ENCODE measurements around the gene IGFL3. TPM values are rescaled to one million over a fixed set of nuclear protein-coding genes. Genes with fewer than 3 reads are reported as not detected.

The IGFL3 gene
- total and polyA plus RNA-seq, 2 of the 13 experiments (the other 11 are each of a cell fraction or from before 2014, with no cell fraction given): not detected

DNA sequence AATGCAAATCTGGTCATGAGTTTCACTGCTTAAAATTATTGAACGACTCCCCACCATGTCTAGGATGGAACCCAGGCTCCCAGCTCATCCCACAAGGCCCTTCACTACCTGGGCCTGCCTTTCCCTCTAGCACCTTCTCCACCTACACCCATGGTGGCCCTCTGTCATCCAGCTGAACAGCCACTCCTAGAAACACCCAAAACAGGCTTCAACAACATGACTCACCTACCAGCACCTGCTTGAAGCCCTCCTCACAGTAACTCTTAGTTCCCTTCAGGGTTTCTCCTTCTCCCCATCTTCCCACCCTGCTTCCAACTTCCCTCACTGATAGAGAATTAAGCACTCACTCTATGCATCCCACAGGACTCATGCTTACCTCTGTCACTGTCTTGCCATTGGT is 16.9 kb upstream of the IGFL3 start (continued):
- TF ChIP-seq, protein P1, sequence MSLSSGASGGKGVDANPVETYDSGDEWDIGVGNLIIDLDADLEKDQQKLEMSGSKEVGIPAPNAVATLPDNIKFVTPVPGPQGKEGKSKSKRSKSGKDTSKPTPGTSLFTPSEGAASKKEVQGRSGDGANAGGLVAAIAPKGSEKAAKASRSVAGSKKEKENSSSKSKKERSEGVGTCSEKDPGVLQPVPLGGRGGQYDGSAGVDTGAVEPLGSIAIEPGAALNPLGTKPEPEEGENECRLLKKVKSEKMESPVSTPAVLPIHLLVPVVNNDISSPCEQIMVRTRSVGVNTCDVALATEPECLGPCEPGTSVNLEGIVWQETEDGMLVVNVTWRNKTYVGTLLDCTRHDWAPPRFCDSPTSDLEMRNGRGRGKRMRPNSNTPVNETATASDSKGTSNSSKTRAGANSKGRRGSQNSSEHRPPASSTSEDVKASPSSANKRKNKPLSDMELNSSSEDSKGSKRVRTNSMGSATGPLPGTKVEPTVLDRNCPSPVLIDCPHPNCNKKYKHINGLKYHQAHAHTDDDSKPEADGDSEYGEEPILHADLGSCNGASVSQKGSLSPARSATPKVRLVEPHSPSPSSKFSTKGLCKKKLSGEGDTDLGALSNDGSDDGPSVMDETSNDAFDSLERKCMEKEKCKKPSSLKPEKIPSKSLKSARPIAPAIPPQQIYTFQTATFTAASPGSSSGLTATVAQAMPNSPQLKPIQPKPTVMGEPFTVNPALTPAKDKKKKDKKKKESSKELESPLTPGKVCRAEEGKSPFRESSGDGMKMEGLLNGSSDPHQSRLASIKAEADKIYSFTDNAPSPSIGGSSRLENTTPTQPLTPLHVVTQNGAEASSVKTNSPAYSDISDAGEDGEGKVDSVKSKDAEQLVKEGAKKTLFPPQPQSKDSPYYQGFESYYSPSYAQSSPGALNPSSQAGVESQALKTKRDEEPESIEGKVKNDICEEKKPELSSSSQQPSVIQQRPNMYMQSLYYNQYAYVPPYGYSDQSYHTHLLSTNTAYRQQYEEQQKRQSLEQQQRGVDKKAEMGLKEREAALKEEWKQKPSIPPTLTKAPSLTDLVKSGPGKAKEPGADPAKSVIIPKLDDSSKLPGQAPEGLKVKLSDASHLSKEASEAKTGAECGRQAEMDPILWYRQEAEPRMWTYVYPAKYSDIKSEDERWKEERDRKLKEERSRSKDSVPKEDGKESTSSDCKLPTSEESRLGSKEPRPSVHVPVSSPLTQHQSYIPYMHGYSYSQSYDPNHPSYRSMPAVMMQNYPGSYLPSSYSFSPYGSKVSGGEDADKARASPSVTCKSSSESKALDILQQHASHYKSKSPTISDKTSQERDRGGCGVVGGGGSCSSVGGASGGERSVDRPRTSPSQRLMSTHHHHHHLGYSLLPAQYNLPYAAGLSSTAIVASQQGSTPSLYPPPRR (CRISPR knock-in tag; IDR thresholded peaks at IDR 0.05; ENCODE audit: borderline replicate concordance): no peak
- TF ChIP-seq FOXA1 (IDR thresholded peaks at IDR 0.05): no peak
- no peak for TF ChIP-seq FOXA1 (CRISPR knock-in tag; IDR thresholded peaks at IDR 0.05)

DNA sequence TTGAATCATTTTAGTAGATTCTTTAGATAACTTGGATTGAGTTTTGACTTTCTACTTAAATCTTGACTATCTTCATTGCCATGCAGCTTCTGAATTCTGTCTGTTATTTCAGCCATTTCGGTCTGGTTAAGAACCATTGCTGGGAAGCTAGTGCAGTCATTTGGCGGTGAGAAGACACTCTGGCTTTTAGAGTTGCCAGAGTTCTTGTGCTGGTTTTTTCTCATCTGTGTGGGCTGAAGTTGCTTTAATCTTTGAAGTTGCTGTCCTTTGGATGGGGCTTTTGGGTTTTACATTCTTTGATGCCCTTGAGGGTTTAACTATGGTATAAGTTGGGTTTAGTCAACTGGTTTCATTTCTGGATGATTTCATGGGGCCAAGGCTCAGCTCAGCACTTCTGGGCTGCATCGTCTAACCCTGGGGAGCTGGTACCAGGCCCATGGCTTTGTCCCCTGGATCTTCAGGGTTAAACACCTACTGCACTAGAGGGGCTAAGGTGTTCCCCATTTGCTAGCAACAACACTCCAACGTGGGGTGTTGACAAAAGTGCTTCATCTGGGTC is 13.5 kb upstream of the IGFL3 start:
- Histone ChIP-seq H3K9ac (ENCODE audit: insufficient read depth, low read depth, low read length) (no peak overlapping the region), H3K27ac (ENCODE audit: extremely low read length, insufficient read depth, low read length) (no peak overlapping the region), H2AFZ (ENCODE audit: low read length) (no peak overlapping the region), H3K4me2 (ENCODE audit: low read depth, low read length) (no peak overlapping the region), H3K4me1 (ENCODE audit: insufficient read depth, low read length) (peaks cover 11% of the 10 kb centered on the region), H4K20me1 (ENCODE audit: insufficient read depth, low read length) (no peaks in the 10 kb centered on the region), H3K4me3 (replicated peaks in 1 of 3; ENCODE audit: insufficient read depth in 1 of 3, low read depth in 2 of 3, low read length in 3 of 3) (no peak overlapping the region), H3K27me3 (ENCODE audit: control insufficient read depth in 1 of 2, insufficient read depth in 2 of 2, low read length in 2 of 2) (no peaks in the 10 kb centered on the region), H3K9me3 (ENCODE audit: low read length) (no peaks in the 10 kb centered on the region), H3K36me3 (replicated peaks in 1 of 2; ENCODE audit: control insufficient read depth in 1 of 2, insufficient read depth in 2 of 2, low read length in 2 of 2) (no peaks in the 10 kb centered on the region), H3K79me2 (ENCODE audit: insufficient read depth, low read length) (no peaks in the 10 kb centered on the region)
- in situ Hi-C loops (cut with HindIII; ENCODE audit: extremely low pct_ligation_motif_present, low pct_unique_long_range_greater_than_20kb): no loop called here
- FAIRE-seq (no peak), DNase-seq (ENCODE audit: low spot score) (no peak), ATAC-seq (no peak)
- ChIA-PET POLR2A (no interaction called here), CTCF (ENCODE audit: low intra/inter-chr PET ratio, low total read pairs) (no interaction called here)
- BruUV-seq (replicated peaks): no TSS peak
- intact Hi-C loops (cut with micrococcal nuclease; ENCODE audit: unreplicated experiment): no loop called here
- 33% methylated on average over 3 of the region's 4 CpGs for WGBS (ENCODE audit: low lambda C conversion rate)
- TF ChIP-seq, protein P2, sequence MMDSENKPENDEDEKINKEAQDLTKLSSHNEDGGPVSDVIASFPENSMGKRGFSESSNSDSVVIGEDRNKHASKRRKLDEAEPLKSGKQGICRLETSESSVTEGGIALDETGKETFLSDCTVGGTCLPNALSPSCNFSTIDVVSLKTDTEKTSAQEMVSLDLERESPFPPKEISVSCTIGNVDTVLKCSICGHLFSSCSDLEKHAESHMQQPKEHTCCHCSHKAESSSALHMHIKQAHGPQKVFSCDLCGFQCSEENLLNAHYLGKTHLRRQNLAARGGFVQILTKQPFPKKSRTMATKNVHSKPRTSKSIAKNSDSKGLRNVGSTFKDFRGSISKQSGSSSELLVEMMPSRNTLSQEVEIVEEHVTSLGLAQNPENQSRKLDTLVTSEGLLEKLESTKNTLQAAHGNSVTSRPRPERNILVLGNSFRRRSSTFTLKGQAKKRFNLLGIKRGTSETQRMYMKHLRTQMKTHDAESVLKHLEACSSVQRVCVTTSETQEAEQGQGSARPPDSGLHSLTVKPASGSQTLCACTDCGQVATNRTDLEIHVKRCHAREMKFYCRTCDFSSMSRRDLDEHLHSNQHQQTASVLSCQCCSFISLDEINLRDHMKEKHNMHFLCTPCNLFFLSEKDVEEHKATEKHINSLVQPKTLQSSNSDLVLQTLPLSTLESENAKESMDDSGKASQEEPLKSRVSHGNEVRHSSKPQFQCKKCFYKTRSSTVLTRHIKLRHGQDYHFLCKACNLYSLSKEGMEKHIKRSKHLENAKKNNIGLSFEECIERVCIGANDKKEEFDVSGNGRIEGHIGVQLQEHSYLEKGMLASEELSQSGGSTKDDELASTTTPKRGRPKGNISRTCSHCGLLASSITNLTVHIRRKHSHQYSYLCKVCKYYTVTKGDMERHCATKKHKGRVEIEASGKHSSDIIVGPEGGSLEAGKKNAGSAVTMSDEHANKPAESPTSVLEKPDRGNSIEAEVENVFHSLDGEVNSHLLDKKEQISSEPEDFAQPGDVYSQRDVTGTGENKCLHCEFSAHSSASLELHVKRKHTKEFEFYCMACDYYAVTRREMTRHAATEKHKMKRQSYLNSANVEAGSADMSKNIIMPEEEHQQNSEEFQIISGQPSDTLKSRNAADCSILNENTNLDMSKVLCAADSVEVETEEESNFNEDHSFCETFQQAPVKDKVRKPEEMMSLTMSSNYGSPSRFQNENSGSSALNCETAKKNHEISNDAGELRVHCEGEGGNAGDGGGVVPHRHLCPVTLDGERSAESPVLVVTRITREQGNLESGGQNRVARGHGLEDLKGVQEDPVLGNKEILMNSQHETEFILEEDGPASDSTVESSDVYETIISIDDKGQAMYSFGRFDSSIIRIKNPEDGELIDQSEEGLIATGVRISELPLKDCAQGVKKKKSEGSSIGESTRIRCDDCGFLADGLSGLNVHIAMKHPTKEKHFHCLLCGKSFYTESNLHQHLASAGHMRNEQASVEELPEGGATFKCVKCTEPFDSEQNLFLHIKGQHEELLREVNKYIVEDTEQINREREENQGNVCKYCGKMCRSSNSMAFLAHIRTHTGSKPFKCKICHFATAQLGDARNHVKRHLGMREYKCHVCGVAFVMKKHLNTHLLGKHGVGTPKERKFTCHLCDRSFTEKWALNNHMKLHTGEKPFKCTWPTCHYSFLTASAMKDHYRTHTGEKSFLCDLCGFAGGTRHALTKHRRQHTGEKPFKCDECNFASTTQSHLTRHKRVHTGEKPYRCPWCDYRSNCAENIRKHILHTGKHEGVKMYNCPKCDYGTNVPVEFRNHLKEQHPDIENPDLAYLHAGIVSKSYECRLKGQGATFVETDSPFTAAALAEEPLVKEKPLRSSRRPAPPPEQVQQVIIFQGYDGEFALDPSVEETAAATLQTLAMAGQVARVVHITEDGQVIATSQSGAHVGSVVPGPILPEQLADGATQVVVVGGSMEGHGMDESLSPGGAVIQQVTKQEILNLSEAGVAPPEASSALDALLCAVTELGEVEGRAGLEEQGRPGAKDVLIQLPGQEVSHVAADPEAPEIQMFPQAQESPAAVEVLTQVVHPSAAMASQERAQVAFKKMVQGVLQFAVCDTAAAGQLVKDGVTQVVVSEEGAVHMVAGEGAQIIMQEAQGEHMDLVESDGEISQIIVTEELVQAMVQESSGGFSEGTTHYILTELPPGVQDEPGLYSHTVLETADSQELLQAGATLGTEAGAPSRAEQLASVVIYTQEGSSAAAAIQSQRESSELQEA (CRISPR knock-in tag; IDR thresholded peaks at IDR 0.05; ENCODE audit: not compliant biosample characterization): no peak
- TF ChIP-seq, protein P3, sequence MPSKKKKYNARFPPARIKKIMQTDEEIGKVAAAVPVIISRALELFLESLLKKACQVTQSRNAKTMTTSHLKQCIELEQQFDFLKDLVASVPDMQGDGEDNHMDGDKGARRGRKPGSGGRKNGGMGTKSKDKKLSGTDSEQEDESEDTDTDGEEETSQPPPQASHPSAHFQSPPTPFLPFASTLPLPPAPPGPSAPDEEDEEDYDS (CRISPR knock-in tag; IDR thresholded peaks at IDR 0.05): no peak
- no peak for TF ChIP-seq NFE2L2 (IDR thresholded peaks at IDR 0.05; ENCODE audit: low read length)
- no peak for TF ChIP-seq SRSF4 (IDR thresholded peaks at IDR 0.05; ENCODE audit: low read depth, low read length, poor library complexity, severe bottlenecking)

All from HepG2 (cell line).